Effector memory CD8-positive, alpha-beta T cell (primary cell): ENCODE results near the gene NR2C1.
"Not testable (repeated sequence)": the region's sequence is repeated elsewhere in the genome, so short reads cannot be mapped to it uniquely, and the experiment has no call there.

Experiments
- ATAC-seq: fragments of 150-1000 bp; cut with Tn5 transposase; replicated peaks from 2 replicates; pipeline ENCODE4 v1.10.0; 2021; ENCODE audit warnings: mild to moderate bottlenecking, moderate library complexity
- DNase-seq, 3 experiments: peaks; one replicate each; pipeline ENCODE4 v3.0.0; 2021
- H3K27ac Mint-ChIP-seq, 2 donors: one replicate each; pipeline ENCODE4 v1.8.0; 2022; ENCODE audit warnings: mild to moderate bottlenecking in 2 of 2, mixed read lengths in 2 of 2, moderate library complexity in 2 of 2
- H3K27me3 Mint-ChIP-seq, 2 donors: one replicate each; pipeline ENCODE4 v1.8.0; 2022; ENCODE audit warnings: mixed read lengths in 2 of 2
- H3K36me3 Mint-ChIP-seq: one replicate; pipeline ENCODE4 v1.8.0; 2022; ENCODE audit warnings: mild to moderate bottlenecking, moderate library complexity, mixed read lengths; ENCODE audit not compliant: insufficient read depth
- H3K4me1 Mint-ChIP-seq, 2 donors: one replicate each; pipeline ENCODE4 v1.8.0; 2022; ENCODE audit warnings: low read depth in 2 of 2, mixed read lengths in 2 of 2
- H3K4me3 Mint-ChIP-seq, 2 donors: one replicate each; pipeline ENCODE4 v1.8.0; 2022; ENCODE audit warnings: mild to moderate bottlenecking in 2 of 2, mixed read lengths in 2 of 2, moderate library complexity in 2 of 2
- H3K9me3 Mint-ChIP-seq, 2 donors: one replicate each; pipeline ENCODE4 v1.8.0; 2022; ENCODE audit warnings: mixed read lengths in 2 of 2

NR2C1 gene

DNA sequence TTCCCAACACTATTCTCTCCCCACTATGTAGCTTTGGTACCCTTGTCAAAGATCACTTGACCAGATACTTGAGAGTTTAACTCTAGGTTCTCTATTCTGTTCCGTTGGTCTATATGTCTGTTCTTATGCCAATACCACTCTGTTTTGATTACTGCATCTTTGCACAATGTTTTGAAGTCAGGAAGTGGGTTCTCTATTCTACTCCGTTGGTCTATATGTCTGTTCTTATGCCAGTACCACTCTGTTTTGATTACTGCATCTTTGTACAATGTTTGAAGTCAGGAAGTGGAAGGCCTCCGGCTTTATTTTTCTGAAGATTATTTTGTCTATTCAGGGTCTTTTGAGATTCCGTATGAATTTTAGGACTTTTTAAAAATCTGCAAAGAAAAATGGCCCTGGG is 67.2 kb downstream of the NR2C1 start:
- no peaks in the 10 kb centered on the region for H3K27me3 Mint-ChIP-seq
- H3K4me1 Mint-ChIP-seq, result peaks cover 7 to 13% of the 10 kb centered on the region in 2 donors
- H3K27ac Mint-ChIP-seq, result no peak overlapping the region
- H3K4me3 Mint-ChIP-seq, result no peak overlapping the region
- H3K9me3 Mint-ChIP-seq, result peaks cover 0 to 6% of the 10 kb centered on the region in 2 donors
- ATAC-seq, result no peak
- DNase-seq, result no peak
- peaks cover 31% of the 10 kb centered on the region for H3K36me3 Mint-ChIP-seq

DNA sequence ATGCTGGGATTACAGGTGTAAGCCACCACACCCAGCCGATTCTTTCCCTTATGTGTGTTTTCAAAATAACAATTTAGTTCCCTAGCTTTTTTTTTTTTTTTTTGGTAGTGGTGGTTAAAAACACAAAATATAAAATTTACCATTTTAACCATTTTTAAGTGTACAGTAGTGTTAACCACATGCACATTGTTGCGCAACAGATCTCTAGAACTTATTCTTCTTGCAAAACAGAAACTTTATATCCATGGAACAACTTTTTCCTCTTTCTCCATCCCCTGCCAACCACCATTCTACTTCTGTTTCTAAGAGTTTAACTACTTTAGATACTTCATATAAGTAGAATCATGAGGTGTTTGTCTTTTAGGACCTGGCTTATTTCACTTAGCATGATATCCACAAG is 68.8 kb downstream of the NR2C1 start:
- DNase-seq (no peak), ATAC-seq (no peak)
- peaks cover 13 to 21% of the 10 kb centered on the region in 2 donors for H3K4me1 Mint-ChIP-seq
- peaks cover 40% of the 10 kb centered on the region for H3K36me3 Mint-ChIP-seq
- no peaks in the 10 kb centered on the region for H3K27me3 Mint-ChIP-seq
- peak overlapping the region; percentile 57 to 89 for H3K4me3 Mint-ChIP-seq
- H3K27ac Mint-ChIP-seq, result peak overlapping the region in 1 of 2 donors; percentile 92
- peaks cover 0 to 6% of the 10 kb centered on the region in 2 donors for H3K9me3 Mint-ChIP-seq

DNA sequence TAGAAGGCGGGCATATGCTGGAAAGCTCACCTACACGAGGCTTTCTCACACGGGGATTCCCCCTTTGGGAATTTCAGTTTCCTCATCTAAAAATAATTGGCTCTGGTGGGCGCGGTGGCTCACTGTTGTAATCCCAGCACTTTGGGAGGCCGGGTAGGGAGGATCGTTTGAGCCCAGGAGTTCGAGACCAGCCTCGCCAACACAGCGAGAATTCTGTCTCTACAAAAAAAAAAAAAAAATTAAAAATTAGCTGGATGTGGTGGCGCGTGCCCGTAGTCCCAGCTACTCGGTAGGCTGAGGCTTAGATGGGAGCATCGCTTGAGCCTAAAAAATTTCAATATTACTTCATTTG is 69.5 kb downstream of the NR2C1 start:
- Mint-ChIP-seq H3K9me3 (peaks cover 0 to 6% of the 10 kb centered on the region in 2 donors), H3K27ac (peak overlapping the region; percentile 92 to 93), H3K27me3 (no peaks in the 10 kb centered on the region), H3K4me1 (peaks cover 20 to 28% of the 10 kb centered on the region in 2 donors), H3K4me3 (peak overlapping the region; percentile 89 to 93), H3K36me3 (peaks cover 40% of the 10 kb centered on the region)
- no peak for ATAC-seq
- DNase-seq, result no peak

DNA sequence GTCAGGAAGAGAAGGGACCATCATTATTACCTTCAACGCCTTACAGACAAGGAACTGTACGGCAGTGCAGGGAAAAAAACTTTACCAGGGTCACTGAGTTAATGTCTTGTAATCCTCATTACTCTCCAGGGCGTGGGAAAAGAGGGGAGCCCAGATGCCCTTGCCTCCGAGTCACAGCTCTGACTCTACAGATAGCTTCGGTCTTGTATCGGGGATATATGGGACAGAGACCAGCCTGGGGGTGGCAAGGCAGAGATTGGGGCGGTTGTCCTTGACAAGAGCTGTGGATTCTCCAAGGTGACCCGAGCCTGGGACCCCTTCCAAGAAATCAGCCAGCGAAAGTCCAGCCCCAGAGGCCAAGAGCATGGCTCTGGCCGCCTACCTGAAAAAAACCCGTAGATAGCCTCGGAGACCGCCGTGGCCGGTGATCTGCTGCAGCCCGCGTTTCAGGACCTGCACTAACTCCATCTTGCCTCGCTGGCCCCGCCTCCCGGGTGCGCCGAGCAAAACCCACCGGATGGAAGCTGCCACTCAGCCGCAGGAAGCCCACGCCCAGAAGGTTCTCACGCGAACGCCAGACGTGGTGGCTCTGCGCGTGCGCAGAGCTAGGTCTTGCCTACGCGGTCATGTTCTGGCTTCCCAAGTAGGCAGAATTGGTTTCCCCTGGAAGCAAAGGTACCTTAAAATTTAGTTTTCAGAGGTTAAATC is 70.1 kb downstream of the NR2C1 start, which contains the start of gene NDUFA12:
NDUFA12 (minus strand) TSS at position 485 of the 708 bp plus-strand sequence; CDS start at position 468, 17 bp downstream.
- H3K4me1 Mint-ChIP-seq, result peaks cover 25 to 33% of the 10 kb centered on the region in 2 donors
- ATAC-seq, result peak; percentile 99

DNA sequence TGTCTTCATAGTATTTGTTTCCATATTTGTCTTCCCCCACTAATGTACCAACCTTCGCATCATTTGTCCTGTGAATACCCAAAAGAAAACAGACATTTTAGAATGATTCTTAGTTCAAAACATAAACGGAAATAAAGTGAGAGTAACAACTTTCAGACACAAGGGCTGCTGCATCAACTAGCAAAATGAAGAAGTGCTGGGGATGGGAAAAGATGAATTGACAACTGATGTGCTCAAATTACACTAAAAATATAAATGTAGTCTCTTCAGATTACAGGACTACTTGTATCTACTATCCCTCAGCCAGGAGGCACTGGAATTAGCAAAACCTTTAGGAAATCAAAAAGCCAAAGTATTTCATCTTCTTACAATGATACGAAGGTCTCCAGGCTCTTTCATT is 70.7 kb downstream of the NR2C1 start:
- ATAC-seq (no peak), DNase-seq (no peak)
- H3K36me3 Mint-ChIP-seq, result peaks cover 40% of the 10 kb centered on the region
- H3K4me1 Mint-ChIP-seq, result peaks cover 27 to 37% of the 10 kb centered on the region in 2 donors
- no peaks in the 10 kb centered on the region for H3K27me3 Mint-ChIP-seq
- peak overlapping the region; percentile 89 to 93 for H3K4me3 Mint-ChIP-seq
- H3K9me3 Mint-ChIP-seq, result peaks cover 0 to 6% of the 10 kb centered on the region in 2 donors
- peak overlapping the region; percentile 92 to 93 for H3K27ac Mint-ChIP-seq

More for the DNA sequence above, 70.1 kb downstream of the NR2C1 start, which contains the start of gene NDUFA12:
- peak; percentile 90 for DNase-seq
- H3K27me3 Mint-ChIP-seq, result no peaks in the 10 kb centered on the region
- H3K4me3 Mint-ChIP-seq, result peak within 1 kb of the TSS; percentile 89 to 93
- H3K27ac Mint-ChIP-seq, result peak within 1 kb of the TSS; percentile 92 to 93
- H3K36me3 Mint-ChIP-seq, result peaks cover 40% of the 10 kb centered on the region
- peaks cover 0 to 6% of the 10 kb centered on the region in 2 donors for H3K9me3 Mint-ChIP-seq

DNA sequence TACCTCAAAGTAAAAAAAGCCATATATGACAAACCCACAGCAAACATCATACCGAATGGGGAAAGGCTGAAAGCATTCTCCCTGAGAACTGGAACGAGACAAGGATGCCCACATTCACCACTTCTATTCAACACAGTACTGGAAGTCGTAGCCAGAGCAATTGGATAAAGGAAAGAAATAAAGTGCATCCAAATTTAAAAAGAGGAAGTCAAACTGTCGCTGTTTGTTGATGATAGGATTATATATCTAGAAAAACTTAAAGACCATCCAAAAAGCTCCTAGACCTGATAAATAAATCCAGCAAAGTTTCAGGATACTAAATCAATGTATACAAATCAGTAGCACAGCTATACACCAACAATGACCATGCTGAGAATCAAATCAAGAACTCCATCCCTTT is 75.1 kb downstream of the NR2C1 start:
- ATAC-seq (no peak), DNase-seq (no peak)
- Mint-ChIP-seq H3K27me3 (no peaks in the 10 kb centered on the region), H3K4me3 (peak overlapping the region in 1 of 2 donors; percentile 23), H3K36me3 (peaks cover 48% of the 10 kb centered on the region), H3K27ac (no peak overlapping the region), H3K4me1 (peaks cover 28 to 36% of the 10 kb centered on the region in 2 donors), H3K9me3 (no peaks in the 10 kb centered on the region)

DNA sequence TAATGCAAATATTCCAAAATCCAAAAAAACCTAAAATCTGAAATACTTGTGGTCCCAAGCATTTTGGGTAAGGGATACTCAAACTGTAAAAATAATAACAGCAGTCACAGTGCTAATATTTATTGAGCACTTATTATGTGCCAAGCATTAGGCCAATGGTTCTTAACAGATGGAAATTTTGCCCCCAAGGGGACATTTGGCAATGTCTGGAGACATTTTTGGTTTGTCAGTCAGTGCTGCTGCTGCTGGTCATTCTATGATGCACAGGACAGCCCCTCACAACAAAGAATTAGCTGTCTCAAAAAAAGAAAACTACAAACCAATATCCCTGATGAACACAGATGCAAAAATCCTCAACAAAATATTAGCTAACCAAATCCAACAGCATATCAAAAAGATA is 75.7 kb downstream of the NR2C1 start:
- ATAC-seq (no peak), DNase-seq (no peak)
- peaks cover 27 to 32% of the 10 kb centered on the region in 2 donors for H3K4me1 Mint-ChIP-seq
- H3K36me3 Mint-ChIP-seq, result peaks cover 48% of the 10 kb centered on the region
- H3K27ac Mint-ChIP-seq, result no peak overlapping the region
- no peak overlapping the region for H3K4me3 Mint-ChIP-seq
- no peaks in the 10 kb centered on the region for H3K9me3 Mint-ChIP-seq
- no peaks in the 10 kb centered on the region for H3K27me3 Mint-ChIP-seq

DNA sequence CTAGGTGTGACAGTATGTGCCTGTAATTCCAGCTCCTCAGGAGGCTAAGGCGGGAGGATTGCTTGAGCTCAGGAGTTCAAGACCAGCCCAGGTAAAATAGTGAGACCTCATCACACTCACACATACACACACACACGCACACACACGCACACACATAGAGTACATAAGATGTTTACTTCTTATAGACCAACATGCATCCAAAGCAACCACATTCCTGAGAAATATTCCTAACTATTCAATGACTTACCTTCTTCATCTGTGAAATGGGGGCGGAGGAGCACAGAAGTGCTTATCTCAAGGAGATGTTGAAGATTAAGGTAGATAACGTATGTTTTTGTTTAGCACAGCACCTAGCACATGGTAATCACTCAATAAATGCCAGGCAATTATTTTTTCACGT is 76.4 kb downstream of the NR2C1 start:
- Mint-ChIP-seq H3K4me1 (peaks cover 23 to 29% of the 10 kb centered on the region in 2 donors), H3K27me3 (no peaks in the 10 kb centered on the region), H3K4me3 (no peak overlapping the region), H3K27ac (peak overlapping the region in 1 of 2 donors; percentile 3), H3K9me3 (no peaks in the 10 kb centered on the region), H3K36me3 (peaks cover 52% of the 10 kb centered on the region)
- no peak for ATAC-seq
- no peak for DNase-seq

DNA sequence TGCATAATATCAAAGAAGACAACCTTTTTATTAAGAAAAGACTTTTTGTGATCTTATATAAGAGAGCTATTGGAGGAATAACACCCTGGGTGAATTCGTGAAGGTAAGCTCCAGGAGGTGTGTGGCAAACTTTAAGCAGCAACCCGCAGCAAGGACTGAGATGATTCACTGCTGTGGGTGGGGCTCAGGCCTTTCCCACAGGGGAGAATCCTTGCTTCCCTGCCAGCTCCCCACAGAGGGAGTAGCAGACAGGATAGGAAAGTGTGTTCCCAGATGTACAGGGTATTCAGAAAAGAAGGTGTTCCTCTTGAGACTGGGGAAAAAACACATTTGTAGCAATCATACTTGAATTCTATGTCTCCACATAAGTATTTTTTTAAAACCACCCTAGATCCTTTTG is 79.1 kb downstream of the NR2C1 start:
- ATAC-seq (no peak), DNase-seq (no peak)
- Mint-ChIP-seq H3K36me3 (peaks cover 50% of the 10 kb centered on the region), H3K4me1 (peaks cover 20 to 24% of the 10 kb centered on the region in 2 donors), H3K27ac (no peak overlapping the region), H3K4me3 (no peak overlapping the region), H3K27me3 (no peaks in the 10 kb centered on the region), H3K9me3 (no peaks in the 10 kb centered on the region)

DNA sequence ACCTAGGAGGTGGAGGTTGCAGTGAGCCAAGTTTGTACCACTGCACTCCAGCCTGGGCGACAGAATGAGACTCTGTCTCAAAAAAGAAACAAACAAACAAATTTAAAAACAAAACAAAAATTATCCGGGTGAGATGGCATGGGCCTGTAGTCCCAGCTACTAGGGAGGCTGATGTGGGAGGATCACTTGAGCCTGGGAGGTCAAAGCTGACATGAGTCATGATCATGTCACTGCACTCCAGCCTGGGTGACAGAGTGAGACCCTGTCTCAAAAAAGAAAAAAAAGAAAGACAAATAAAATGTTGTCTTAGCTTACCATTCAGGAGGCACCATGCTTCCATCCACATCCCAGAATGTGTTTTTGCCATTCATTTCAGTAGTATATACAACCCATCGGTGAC is 79.6 kb downstream of the NR2C1 start:
- Mint-ChIP-seq H3K4me1 (peaks cover 19 to 24% of the 10 kb centered on the region in 2 donors), H3K36me3 (peaks cover 50% of the 10 kb centered on the region)
- H3K27me3 Mint-ChIP-seq, H3K4me3 Mint-ChIP-seq, H3K9me3 Mint-ChIP-seq, ATAC-seq, DNase-seq, H3K27ac Mint-ChIP-seq: not testable (repeated sequence)

DNA sequence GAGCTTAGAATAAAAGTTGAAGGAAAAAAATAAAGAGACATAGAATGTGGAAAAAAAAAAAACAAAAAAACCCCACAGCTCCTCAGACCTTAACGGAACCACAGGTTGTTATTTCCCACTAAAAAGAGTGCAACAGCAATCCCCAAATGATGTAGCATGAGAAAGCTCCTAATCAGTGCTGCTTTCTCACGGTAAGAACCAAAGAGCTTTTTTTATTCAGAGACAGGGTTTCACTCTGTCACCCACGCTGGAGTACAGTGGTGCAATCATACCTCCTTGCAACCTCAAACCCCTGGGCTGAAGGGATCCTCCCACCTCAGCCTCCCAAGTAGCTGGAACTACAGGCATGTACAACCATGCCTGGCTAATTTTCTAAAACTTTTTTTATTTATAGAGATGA is 83.2 kb downstream of the NR2C1 start:
- Mint-ChIP-seq H3K4me3 (no peak overlapping the region), H3K27ac (peak overlapping the region; percentile 41 to 44), H3K4me1 (peaks cover 23 to 31% of the 10 kb centered on the region in 2 donors), H3K27me3 (no peaks in the 10 kb centered on the region), H3K9me3 (no peaks in the 10 kb centered on the region), H3K36me3 (peaks cover 39% of the 10 kb centered on the region)
- no peak for DNase-seq
- ATAC-seq, result no peak

DNA sequence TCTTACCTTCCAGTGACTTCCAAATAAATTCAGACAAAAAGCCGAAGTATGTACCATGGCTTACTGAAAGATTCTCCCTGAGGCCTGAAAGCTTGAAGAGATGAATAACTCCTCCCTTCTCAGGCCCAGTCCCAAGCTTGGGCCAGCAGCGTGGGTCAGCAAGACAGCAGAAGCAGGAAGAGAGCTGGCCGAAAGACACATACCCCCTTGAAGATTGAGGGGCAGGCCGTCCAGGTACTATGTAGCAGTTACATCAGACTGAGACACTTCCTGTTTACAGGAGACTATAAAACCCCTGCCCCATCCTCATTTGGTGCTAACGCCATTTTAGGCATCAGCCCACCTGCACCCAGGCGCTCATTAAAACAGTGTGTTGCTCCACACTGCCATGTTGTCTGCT is 84.9 kb downstream of the NR2C1 start:
- ATAC-seq, result no peak
- Mint-ChIP-seq H3K27ac (peak overlapping the region in 1 of 2 donors; percentile 41), H3K27me3 (no peaks in the 10 kb centered on the region), H3K4me3 (no peak overlapping the region), H3K36me3 (peaks cover 29% of the 10 kb centered on the region), H3K4me1 (peaks cover 26 to 36% of the 10 kb centered on the region in 2 donors), H3K9me3 (no peaks in the 10 kb centered on the region)
- no peak for DNase-seq

DNA sequence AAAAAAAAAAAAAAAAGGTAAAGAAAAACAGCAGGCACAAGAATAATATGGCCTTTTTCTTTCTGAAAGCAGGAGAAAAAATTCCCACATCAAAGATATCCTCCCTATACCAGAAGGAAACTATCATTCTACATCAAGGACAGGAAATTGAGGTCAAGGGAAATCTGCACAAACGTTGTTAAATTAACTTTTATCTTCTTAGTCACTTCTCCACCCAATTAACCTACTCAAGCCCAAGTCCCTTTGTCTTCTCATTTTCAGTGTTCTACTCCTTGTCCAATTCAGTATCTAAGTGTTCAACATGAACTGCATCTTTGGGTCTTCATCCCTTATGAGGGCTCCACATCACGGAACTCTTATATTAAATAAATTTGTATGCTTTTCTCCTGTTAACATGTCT is 85.6 kb downstream of the NR2C1 start:
- ATAC-seq, result peak; percentile 43
- Mint-ChIP-seq H3K27me3 (no peaks in the 10 kb centered on the region), H3K4me1 (peaks cover 26 to 41% of the 10 kb centered on the region in 2 donors), H3K36me3 (peaks cover 23% of the 10 kb centered on the region), H3K4me3 (peak overlapping the region; percentile 4 to 39), H3K9me3 (no peaks in the 10 kb centered on the region), H3K27ac (peak overlapping the region in 1 of 2 donors; percentile 46)
- no peak for DNase-seq

DNA sequence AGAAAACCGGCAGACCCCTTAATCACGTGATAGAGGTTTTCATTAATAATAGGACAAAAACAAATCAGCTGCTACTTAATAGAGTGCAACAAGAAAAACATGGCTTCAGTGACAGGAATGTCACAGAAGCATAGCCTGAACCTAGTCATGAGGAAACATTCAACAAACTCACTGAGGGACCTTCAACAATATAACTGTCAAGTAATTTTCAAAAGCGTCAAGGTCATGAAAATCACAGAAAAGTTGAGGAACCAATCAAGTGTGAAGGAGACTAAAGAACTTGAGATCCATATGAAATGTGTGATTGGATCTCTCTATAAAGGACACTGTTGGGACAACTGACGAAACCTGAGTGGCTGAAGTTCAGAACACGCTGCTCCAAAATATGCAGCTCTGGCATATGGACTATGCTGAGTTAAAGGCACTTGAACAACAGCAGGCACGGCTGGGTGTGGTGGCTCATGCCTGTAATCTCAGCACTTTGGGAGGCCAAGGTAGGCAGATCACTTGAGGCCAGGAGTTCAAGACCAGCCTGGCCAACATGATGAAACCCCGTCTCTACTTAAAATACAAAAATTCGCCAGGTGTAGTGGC is 86.2 kb downstream of the NR2C1 start:
- DNase-seq (no peak), ATAC-seq (no peak)
- H3K36me3 Mint-ChIP-seq, result peaks cover 16% of the 10 kb centered on the region
- H3K27me3 Mint-ChIP-seq, result no peaks in the 10 kb centered on the region
- peaks cover 26 to 42% of the 10 kb centered on the region in 2 donors for H3K4me1 Mint-ChIP-seq
- H3K9me3 Mint-ChIP-seq, result no peaks in the 10 kb centered on the region
- peak overlapping the region; percentile 4 to 39 for H3K4me3 Mint-ChIP-seq
- peak overlapping the region; percentile 13 to 46 for H3K27ac Mint-ChIP-seq
